Fibroblast of the aortic adventitia (primary cell): Measurements from ENCODE around the gene EPB41L3. TPM values are rescaled to one million over a fixed set of nuclear protein-coding genes. Genes with fewer than 3 reads are reported as not detected.

ENCODE experiments used
- DNase-seq: peaks from one replicate; pipeline ENCODE4 v3.0.0-alpha.2; 2010; ENCODE audit warnings: low read depth
- H3K4me3 ChIP-seq: 2 replicates; pipeline ENCODE4 v1.5.1; 2011; ENCODE audit warnings: low read depth, mild to moderate bottlenecking, control low read depth, low read length, moderate library complexity
- CTCF ChIP-seq: IDR thresholded peaks from 2 replicates; pipeline ENCODE4 v1.5.1; 2011; ENCODE audit warnings: mild to moderate bottlenecking, low read length, control low read depth, inconsistent platforms; ENCODE audit not compliant: insufficient read depth
- total RNA-seq: library from RNA; depleted of rRNA; stranded (reverse); fragments of >200 nt; gene quantifications from 2 replicates; pipeline ENCODE4 v1.2.3, GENCODE V29; 2012; ENCODE audit warnings: low replicate concordance

EPB41L3 gene
- total RNA-seq: 28.0 and 37.3 TPM in 2 replicates

DNA sequence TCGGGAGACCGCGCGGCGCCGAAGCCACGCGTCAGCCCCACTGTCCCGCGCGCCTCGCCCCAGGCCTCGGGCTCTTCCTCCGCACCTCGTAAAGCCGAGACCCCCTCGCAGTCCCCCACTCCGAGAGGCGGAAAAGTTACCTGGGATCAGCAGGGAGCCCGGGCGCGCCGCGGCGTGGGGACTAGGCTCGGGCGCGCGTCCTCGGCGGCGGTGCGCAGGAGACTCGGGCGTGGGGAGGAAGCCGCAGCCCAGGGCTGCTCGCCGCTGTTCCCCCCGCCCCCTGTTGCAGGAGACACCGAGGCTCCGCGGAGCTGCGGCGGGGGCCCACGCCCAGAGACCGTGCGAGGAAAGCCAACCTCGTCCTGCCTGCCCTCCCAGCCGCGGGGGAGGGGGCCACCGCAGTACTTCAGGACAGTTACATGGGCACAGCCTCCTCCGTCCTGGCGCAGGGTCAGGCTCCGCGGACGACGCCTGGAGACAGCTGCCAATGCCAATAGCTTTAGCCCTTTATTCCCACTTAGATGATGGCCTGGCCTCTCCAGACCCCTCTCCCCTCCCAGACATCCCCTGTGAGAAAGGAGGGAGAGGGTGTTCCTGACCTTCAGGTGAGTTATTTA is at the start of gene EPB41L3:
EPB41L3 (minus strand) TSS at position 225 of the 617 bp plus-strand sequence. CDS start 54,814 bp downstream, outside the sequence.
- H3K4me3 ChIP-seq: peak within 1 kb of the TSS; percentile 64
- no peak for DNase-seq
- TF ChIP-seq CTCF: no peak

DNA sequence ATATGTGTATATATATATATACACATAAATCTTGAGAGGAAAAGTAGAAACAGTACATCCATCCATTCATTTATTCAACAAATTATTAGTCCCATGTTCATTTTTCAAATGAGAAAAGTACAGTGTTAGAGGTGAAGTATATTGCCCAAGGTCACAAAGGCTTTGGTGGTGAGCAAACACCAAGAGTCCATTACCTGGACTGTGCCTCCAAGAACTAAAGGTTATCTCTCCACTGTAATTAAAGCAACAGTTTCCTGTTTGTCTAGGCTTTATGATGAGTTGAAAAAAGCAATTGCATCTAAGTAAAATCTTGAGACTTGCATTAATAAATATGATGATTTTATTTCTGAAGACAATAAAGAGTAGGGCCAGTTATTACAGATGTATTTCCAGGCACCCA is 44.7 kb upstream of the EPB41L3 start:
- no peak for TF ChIP-seq CTCF
- DNase-seq: no peak

DNA sequence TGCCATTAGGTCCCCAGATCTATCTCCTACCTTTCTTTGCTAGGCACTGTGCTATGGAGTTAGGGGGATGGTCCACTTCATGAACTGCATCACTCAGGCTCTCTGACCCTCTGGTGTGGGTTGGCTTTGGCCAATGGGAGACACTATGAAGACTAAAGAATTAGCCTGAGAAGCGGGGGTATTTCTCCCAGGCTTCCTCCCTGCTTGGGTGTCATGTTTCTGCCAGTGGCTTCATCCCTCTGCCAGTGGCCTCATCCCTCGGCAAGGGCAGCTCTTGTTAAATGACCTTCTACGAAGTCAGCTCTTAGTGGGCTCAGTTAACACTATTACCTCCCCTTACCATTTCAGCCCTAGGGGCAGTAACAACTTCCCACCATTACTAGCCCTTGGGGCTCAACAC is 41.9 kb upstream of the EPB41L3 start:
- no peak for DNase-seq
- TF ChIP-seq CTCF: no peak
- H3K4me3 ChIP-seq: no peak overlapping the region

More for the DNA sequence above, 44.7 kb upstream of the EPB41L3 start:
- no peak overlapping the region for H3K4me3 ChIP-seq

DNA sequence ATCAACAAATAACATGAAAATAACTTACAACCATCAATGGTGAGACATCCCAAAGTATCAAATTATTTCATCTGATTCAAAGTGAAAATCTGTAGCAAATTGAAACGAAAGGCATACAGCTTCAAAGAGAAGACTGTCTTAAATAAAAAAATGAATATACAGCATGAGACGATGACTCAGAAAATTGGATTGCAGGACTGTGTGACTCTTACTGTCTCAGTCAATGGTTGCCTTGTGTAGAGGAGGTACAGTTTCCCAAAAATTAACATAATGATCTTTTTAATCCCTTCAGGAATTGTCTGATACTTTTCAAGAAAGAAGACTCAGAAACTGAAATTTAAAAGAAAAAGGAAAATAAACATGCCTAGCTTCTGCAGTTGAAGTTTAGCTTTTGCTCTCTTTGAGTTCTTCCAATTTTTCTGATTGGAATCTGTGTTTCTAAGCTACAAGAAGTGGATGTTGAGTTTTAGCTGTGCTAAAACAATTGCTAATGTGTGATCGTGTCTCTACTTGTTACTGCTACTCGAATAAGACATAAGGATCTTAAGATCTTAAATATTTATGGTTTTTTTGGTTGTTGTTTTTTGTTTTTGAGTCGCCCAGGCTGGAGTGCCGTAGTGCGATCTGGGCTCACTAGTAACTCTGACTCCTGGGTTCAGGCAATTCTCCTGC is 41.1 kb upstream of the EPB41L3 start:
- H3K4me3 ChIP-seq: no peak overlapping the region
- TF ChIP-seq CTCF: no peak
- DNase-seq: peak; percentile 16

GRCh38 chr18:5582849-5583681 is 39.3 kb upstream of the EPB41L3 start:
- no peak for TF ChIP-seq CTCF
- no peak for DNase-seq
- no peak overlapping the region for H3K4me3 ChIP-seq

DNA sequence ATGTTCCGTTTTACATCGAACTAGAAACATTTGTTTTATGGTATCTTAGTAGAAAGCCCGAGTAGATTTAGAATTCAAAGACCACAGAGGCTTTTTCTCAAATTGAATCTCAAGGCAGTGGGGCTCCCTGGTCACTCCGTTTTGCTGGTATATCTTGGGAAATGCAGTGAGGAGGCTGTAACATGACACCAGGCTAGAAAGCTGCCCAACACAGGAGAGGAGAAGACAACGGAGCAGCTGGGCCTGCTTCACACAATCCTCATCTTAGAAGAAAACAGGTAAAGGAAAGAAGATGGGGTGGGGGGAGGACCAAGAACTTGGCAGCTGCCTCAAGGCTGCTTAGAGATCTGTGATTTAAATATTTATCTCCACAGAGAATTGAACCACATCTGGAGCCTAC is 38.3 kb upstream of the EPB41L3 start:
- TF ChIP-seq CTCF: no peak
- peak; percentile 20 for DNase-seq

More for the DNA sequence above, 38.3 kb upstream of the EPB41L3 start:
- H3K4me3 ChIP-seq: no peak overlapping the region
